Hematopoietic multipotent progenitor cell (in vitro differentiated cells): ENCODE measurements around the gene CARMIL1. TPM values are rescaled to one million over a fixed set of nuclear protein-coding genes. Genes with fewer than 3 reads are reported as not detected.

Source experiments
- small RNA-seq: library from RNA; depleted of rRNA; stranded (forward); fragments of <200 nt; gene quantifications from one replicate; pipeline ENCODE3, GENCODE V24; 2012
- total RNA-seq: library from RNA; depleted of rRNA; stranded (reverse); fragments of >200 nt; gene quantifications from one replicate; pipeline ENCODE4 v1.2.3, GENCODE V29; 2012

Gene CARMIL1
- total RNA-seq, 1 donor, result 8.6 TPM

Small RNA genes within 50 kb of the gene (small RNA-seq; reads per million reads assigned to genes)
- gene RF00019, result not detected
- not detected for gene RNU6-987P
